Testis (tissue), 2 donors: ENCODE measurements around the gene FBXL12.

Experiments used
- CTCF ChIP-seq, 3 experiments: fragments of 450-650 bp in 2 of 3; fragments of 200-600 bp in 1 of 3; sonication (generic) in 1 of 3; IDR thresholded peaks; one replicate each; pipeline ENCODE4 v1.5.1; 2016 to 2019; ENCODE audit warnings: antibody characterized with exemption in 3 of 3, mild to moderate bottlenecking in 2 of 3, moderate library complexity in 1 of 3
- POLR2A ChIP-seq: fragments of 450-650 bp; IDR thresholded peaks from one replicate; pipeline ENCODE4 v1.6.1; 2017; ENCODE audit warnings: antibody characterized with exemption, mild to moderate bottlenecking, moderate library complexity

- TF ChIP-seq POLR2A (no peak), CTCF (IDR thresholded peaks at IDR 0.05) (no peak)
These were observed 32.5 kb downstream of the FBXL12 start for GRCh38 chr19:9786342-9786741.
